HG03095 (cell line): ENCODE results near the gene INTS1.

Experiments
- ATAC-seq: cut with Tn5 transposase; IDR thresholded peaks from one replicate; pipeline ENCODE4 v1.9.1; 2021; ENCODE audit warnings: moderate library complexity; ENCODE audit not compliant: unreplicated experiment

INTS1 gene

GRCh38 chr7:1509226-1509625 is 5.0 kb upstream of the INTS1 start:
- ATAC-seq, result no peak

- ATAC-seq, result no peak
These were observed 4.1 kb upstream of the INTS1 start for GRCh38 chr7:1508277-1508758.

GRCh38 chr7:1505731-1506550 is 1.8 kb upstream of the INTS1 start:
- no peak for ATAC-seq

- no peak for ATAC-seq
These were observed 799 bp downstream of the INTS1 start for GRCh38 chr7:1503390-1503789.

GRCh38 chr7:1502845-1503244 is 1.3 kb downstream of the INTS1 start:
- no peak for ATAC-seq

- no peak for ATAC-seq
These were observed 2.5 kb downstream of the INTS1 start for GRCh38 chr7:1501487-1502270.

- ATAC-seq, result no peak
These were observed 4.0 kb downstream of the INTS1 start for GRCh38 chr7:1500064-1500807.

- no peak for ATAC-seq
These were observed 4.7 kb downstream of the INTS1 start for GRCh38 chr7:1499367-1500029.

GRCh38 chr7:1498370-1499305 is 5.6 kb downstream of the INTS1 start:
- no peak for ATAC-seq

- no peak for ATAC-seq
These were observed 6.8 kb downstream of the INTS1 start for GRCh38 chr7:1497293-1497927.

GRCh38 chr7:1496531-1497292 is 7.5 kb downstream of the INTS1 start:
- ATAC-seq, result no peak

GRCh38 chr7:1495564-1496242 is 8.5 kb downstream of the INTS1 start:
- ATAC-seq, result no peak

GRCh38 chr7:1494866-1495563 is 9.2 kb downstream of the INTS1 start:
- ATAC-seq, result no peak

GRCh38 chr7:1494447-1494846 is 9.7 kb downstream of the INTS1 start:
- no peak for ATAC-seq

GRCh38 chr7:1493571-1493970 is 10.6 kb downstream of the INTS1 start:
- no peak for ATAC-seq

- no peak for ATAC-seq
These were observed 11.1 kb downstream of the INTS1 start for GRCh38 chr7:1493129-1493528.

- no peak for ATAC-seq
These were observed 11.5 kb downstream of the INTS1 start for GRCh38 chr7:1492640-1493039.
